ENCODE data around the gene SHB. TPM values are rescaled to one million over a fixed set of nuclear protein-coding genes. Genes with fewer than 3 reads are reported as not detected.

Gene SHB
- total RNA-seq, 2 donors from 2014 or later: 28.1 to 38.1 TPM

DNA sequence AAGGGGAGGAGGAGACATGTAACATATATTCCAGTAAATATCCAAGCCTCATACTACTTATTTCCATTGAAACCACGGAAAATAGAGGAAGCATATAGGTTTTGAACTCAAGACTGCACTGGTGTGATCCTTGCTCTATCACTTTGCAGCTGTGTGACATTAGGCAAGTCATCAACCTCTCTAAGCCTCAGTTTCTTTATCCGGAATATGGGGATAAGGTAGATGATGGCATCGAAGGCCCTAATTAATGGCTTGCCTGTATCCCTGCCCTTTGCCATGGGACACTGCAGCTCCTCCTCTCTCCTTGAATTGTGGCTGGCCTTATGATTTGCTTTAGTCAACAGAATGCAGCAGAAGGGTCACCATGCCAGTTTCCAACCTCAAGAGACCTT is 6.9 kb downstream of the SHB start:
- Histone ChIP-seq H3K36me3 (ENCODE audit: control insufficient read depth, insufficient read depth, low read length) (peaks cover 60% of the 10 kb centered on the region), H3K27ac (ENCODE audit: low read depth, low read length) (no peak overlapping the region), H3K4me1 (ENCODE audit: control insufficient read depth, insufficient read depth, low read length) (peaks cover 24% of the 10 kb centered on the region), H3K27me3 (ENCODE audit: control insufficient read depth, insufficient read depth, low read length, poor library complexity, severe bottlenecking) (no peaks in the 10 kb centered on the region), H3K4me3 (ENCODE audit: low read length) (no peak overlapping the region), H3K9me3 (ENCODE audit: control insufficient read depth, low read length) (no peaks in the 10 kb centered on the region), H3K9ac (ENCODE audit: extremely low read depth, low read length, poor library complexity, severe bottlenecking) (no peak overlapping the region)
- Mint-ChIP-seq H3K9me3 (no peaks in the 10 kb centered on the region), H3K27ac (no peak overlapping the region), H3K36me3 (ENCODE audit: low read depth) (peaks cover 31% of the 10 kb centered on the region), H3K27me3 (ENCODE audit: insufficient read depth) (no peaks in the 10 kb centered on the region), H3K4me3 (no peak overlapping the region), H3K4me1 (peaks cover 74% of the 10 kb centered on the region)
- 94 to 97% methylated on average over 3 of the region's 3 CpGs for WGBS, 2 experiments (ENCODE audit: insufficient coverage in 1 of 2, insufficient read length in 1 of 2)
- no peak for TF ChIP-seq CTCF (conservative IDR thresholded peaks at IDR 0.05)
- DNase-seq: no peak

DNA sequence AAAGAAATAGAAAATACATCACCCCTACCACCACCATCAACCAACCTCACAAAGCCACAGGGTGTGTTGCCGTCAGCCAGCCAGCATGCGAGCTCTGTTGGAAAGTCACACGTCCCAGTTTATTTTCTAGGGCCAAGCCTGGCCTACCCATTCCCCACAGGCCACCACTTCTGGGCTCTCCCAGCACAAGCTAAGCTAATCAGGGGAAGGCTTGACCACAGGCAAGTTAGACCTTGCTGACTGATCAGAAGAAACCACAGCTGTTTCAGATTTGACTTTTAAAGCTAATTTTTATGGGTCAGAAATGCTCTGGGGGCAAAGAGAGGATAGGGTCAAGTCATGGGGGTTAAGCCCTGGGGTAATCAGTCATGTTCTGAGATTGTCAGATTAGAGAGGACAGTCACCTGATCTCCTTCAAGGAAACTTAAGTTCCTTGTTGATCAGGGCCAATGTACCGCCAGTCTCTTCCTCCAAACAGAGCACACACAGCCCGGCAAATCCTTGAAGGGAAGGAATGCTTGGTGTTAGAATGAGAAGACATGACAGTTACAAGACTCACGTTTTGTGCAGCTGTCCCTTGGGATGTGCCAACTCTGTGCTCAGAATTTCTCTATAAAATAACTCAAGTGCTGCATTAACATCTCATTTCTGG is 7.6 kb downstream of the SHB start:
- H3K4me1 ChIP-seq (ENCODE audit: control insufficient read depth, insufficient read depth, low read length): peaks cover 24% of the 10 kb centered on the region
- H3K9me3 Mint-ChIP-seq: no peaks in the 10 kb centered on the region

DNA sequence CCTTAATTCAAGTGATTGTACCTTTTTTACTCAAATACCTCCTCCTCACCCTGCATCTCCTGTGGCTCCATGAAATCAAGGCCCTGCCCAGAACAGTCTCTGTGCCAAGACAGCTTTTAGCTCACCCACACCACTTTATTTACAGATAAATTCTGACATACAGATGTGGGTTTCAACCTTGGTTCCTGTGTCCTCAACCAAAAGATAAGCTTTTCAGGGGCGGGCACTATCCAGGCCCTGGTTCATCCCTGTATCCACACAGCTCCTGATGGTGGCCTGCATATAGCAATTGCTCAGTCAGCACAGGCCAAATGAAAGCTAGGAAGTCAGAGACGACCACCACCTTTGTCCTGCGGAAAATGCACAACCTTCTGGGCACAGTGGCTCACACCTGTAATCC is 8.3 kb downstream of the SHB start:
- Histone ChIP-seq H3K36me3 (ENCODE audit: control insufficient read depth, insufficient read depth, low read length) (peaks cover 64% of the 10 kb centered on the region), H3K4me1 (ENCODE audit: control insufficient read depth, insufficient read depth, low read length) (peaks cover 18% of the 10 kb centered on the region), H3K9me3 (ENCODE audit: control insufficient read depth, low read length) (no peaks in the 10 kb centered on the region), H3K27me3 (ENCODE audit: control insufficient read depth, insufficient read depth, low read length, poor library complexity, severe bottlenecking) (no peaks in the 10 kb centered on the region), H3K27ac (ENCODE audit: low read depth, low read length) (no peak overlapping the region), H3K4me3 (ENCODE audit: low read length) (no peak overlapping the region), H3K9ac (ENCODE audit: extremely low read depth, low read length, poor library complexity, severe bottlenecking) (no peak overlapping the region)
- peaks cover 31% of the 10 kb centered on the region for H3K36me3 Mint-ChIP-seq (ENCODE audit: low read depth)
- no peak overlapping the region for H3K4me3 Mint-ChIP-seq
- no peaks in the 10 kb centered on the region for H3K27me3 Mint-ChIP-seq (ENCODE audit: insufficient read depth)
- no peak overlapping the region for H3K27ac Mint-ChIP-seq
- peaks cover 73% of the 10 kb centered on the region for H3K4me1 Mint-ChIP-seq
- WGBS, 2 experiments (ENCODE audit: insufficient coverage in 1 of 2, insufficient read length in 1 of 2): 88 to 94% methylated on average over 3 of the region's 3 CpGs
- no peak for TF ChIP-seq CTCF (conservative IDR thresholded peaks at IDR 0.05)
- DNase-seq: no peak
- H3K9me3 Mint-ChIP-seq: no peaks in the 10 kb centered on the region

More for the DNA sequence above, 7.6 kb downstream of the SHB start:
- Mint-ChIP-seq H3K27ac (peak overlapping the region; percentile 45), H3K36me3 (ENCODE audit: low read depth) (peaks cover 31% of the 10 kb centered on the region), H3K27me3 (ENCODE audit: insufficient read depth) (no peaks in the 10 kb centered on the region), H3K4me1 (peaks cover 75% of the 10 kb centered on the region), H3K4me3 (no peak overlapping the region)
- Histone ChIP-seq H3K27ac (ENCODE audit: low read depth, low read length) (no peak overlapping the region), H3K36me3 (ENCODE audit: control insufficient read depth, insufficient read depth, low read length) (peaks cover 67% of the 10 kb centered on the region), H3K27me3 (ENCODE audit: control insufficient read depth, insufficient read depth, low read length, poor library complexity, severe bottlenecking) (no peaks in the 10 kb centered on the region), H3K4me3 (ENCODE audit: low read length) (no peak overlapping the region), H3K9me3 (ENCODE audit: control insufficient read depth, low read length) (no peaks in the 10 kb centered on the region), H3K9ac (ENCODE audit: extremely low read depth, low read length, poor library complexity, severe bottlenecking) (no peak overlapping the region)
- DNase-seq: peak; percentile 45
- 91 to 100% methylated on average over 1 to 6 of the region's 6 CpGs for WGBS, 2 experiments (ENCODE audit: insufficient coverage in 1 of 2, insufficient read length in 1 of 2)
- no peak for TF ChIP-seq CTCF (conservative IDR thresholded peaks at IDR 0.05)

All from endodermal cell (in vitro differentiated cells).